Esophagus muscularis mucosa (tissue), 4 donors: ENCODE data around the gene PIK3CG. TPM values are rescaled to one million over a fixed set of nuclear protein-coding genes. Genes with fewer than 3 reads are reported as not detected.
"Not testable (repeated sequence)": the region's sequence is repeated elsewhere in the genome, so short reads cannot be mapped to it uniquely, and the experiment has no call there.

Experiments used
- DNase-seq: peaks from one replicate; pipeline ENCODE4 v3.0.0-alpha.2; 2017; ENCODE audit errors: extremely low spot score
- H3K27ac ChIP-seq, 4 donors: fragments of 200-600 bp; sonication (generic); replicated peaks in 1 of 4; 1 replicate in 3 of 4; 2 replicates in 1 of 4; pipeline ENCODE4 v1.5.1; 2016 to 2019; ENCODE audit warnings: mild to moderate bottlenecking in 1 of 4
- H3K27me3 ChIP-seq, 4 donors: fragments of 200-600 bp; sonication (generic); one replicate each; pipeline versions ENCODE4 v1.5.1 to v1.6.0; 2016 to 2019
- H3K36me3 ChIP-seq, 4 donors: fragments of 200-600 bp; sonication (generic); one replicate each; pipeline ENCODE4 v1.5.1; 2016 to 2019
- H3K4me1 ChIP-seq, 4 donors: fragments of 200-600 bp; sonication (generic); one replicate each; pipeline ENCODE4 v1.5.1; 2016 to 2019
- H3K4me3 ChIP-seq, 4 donors: fragments of 200-600 bp; sonication (generic); 1 replicate in 2 of 4; 2 replicates in 2 of 4; pipeline ENCODE4 v1.5.1; 2016 to 2019; ENCODE audit warnings: mild to moderate bottlenecking in 4 of 4, moderate library complexity in 1 of 4
- H3K9me3 ChIP-seq, 4 donors: fragments of 200-600 bp; sonication (generic); 1 replicate in 3 of 4; 2 replicates in 1 of 4; pipeline ENCODE4 v1.5.1; 2016 to 2019
- EP300 ChIP-seq: sonication (generic); formaldehyde crosslinking; IDR thresholded peaks from one replicate; pipeline ENCODE4 v1.6.1; 2017; ENCODE audit warnings: antibody characterized with exemption
- POLR2A ChIP-seq: fragments of 450-650 bp; IDR thresholded peaks from one replicate; pipeline ENCODE4 v1.6.1; 2017; ENCODE audit warnings: antibody characterized with exemption, moderate library complexity, mild to moderate bottlenecking, low read depth
- POLR2AphosphoS5 ChIP-seq, 2 donors: sonication (generic); formaldehyde crosslinking; IDR thresholded peaks; one replicate each; pipeline ENCODE4 v1.6.1; 2017; ENCODE audit warnings: antibody characterized with exemption in 2 of 2
- WGBS: methylation state at CpG from one replicate; pipeline ENCODE4 v1.1.5; 2018; 5-methylcytosine and 5-hydroxymethylcytosine counted together
- intact Hi-C: fragments of 100-400 bp; cut with DNase I; formaldehyde crosslinking; loops from one replicate; pipeline ENCODE4 v1.15.1; 2023
- total RNA-seq, 4 donors: library from RNA; depleted of rRNA; stranded (reverse); fragments of >200 nt; gene quantifications; one replicate each; pipeline versions ENCODE4 v1.1.0 to v1.2.1, GENCODE V29; 2016
- TF ChIP-seq, protein P1 (sequence below), 3 experiments: fragments of 200-600 bp in 2 of 3; fragments of 450-650 bp in 1 of 3; sonication (generic) in 2 of 3; IDR thresholded peaks; one replicate each; pipeline ENCODE4 v1.5.1; 2017 to 2019; ENCODE audit warnings: antibody characterized with exemption in 3 of 3, mild to moderate bottlenecking in 2 of 3, moderate library complexity in 1 of 3

The PIK3CG gene
- total RNA-seq, 4 donors from 2014 or later, result 1.8 to 3.8 (median 2.7) TPM

DNA sequence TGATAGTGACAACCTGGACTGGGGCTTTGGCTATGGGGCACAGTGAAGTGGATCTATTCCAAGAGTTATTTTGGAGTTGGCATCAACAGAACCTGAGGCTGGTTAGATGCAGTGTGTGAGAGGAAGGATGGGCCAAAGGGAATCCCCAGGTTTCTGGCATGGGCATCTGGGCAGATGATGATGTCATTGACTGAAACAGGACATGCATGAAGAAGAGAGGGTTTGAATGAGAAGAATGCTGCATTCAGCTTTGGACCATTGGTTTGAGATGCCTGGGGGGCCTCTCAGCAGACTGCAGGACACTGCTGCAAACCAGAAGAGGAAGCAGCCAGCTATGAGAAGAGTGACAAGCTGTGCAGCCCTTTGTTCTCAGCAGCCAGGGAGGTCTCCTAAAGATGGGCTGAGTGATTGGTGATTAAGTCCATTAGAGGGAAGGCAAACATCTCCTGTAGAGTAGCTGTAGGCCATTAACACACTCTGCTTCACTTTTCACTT is 23.1 kb upstream of the PIK3CG start:
- Histone ChIP-seq H3K27me3 (no peaks in the 10 kb centered on the region), H3K27ac (no peak overlapping the region), H3K9me3 (no peaks in the 10 kb centered on the region), H3K4me1 (no peaks in the 10 kb centered on the region), H3K4me3 (no peak overlapping the region), H3K36me3 (no peaks in the 10 kb centered on the region)
- peak; percentile 64 for DNase-seq
- TF ChIP-seq POLR2AphosphoS5 (IDR thresholded peaks at IDR 0.05), result no peak
- TF ChIP-seq, protein P1, sequence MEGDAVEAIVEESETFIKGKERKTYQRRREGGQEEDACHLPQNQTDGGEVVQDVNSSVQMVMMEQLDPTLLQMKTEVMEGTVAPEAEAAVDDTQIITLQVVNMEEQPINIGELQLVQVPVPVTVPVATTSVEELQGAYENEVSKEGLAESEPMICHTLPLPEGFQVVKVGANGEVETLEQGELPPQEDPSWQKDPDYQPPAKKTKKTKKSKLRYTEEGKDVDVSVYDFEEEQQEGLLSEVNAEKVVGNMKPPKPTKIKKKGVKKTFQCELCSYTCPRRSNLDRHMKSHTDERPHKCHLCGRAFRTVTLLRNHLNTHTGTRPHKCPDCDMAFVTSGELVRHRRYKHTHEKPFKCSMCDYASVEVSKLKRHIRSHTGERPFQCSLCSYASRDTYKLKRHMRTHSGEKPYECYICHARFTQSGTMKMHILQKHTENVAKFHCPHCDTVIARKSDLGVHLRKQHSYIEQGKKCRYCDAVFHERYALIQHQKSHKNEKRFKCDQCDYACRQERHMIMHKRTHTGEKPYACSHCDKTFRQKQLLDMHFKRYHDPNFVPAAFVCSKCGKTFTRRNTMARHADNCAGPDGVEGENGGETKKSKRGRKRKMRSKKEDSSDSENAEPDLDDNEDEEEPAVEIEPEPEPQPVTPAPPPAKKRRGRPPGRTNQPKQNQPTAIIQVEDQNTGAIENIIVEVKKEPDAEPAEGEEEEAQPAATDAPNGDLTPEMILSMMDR (IDR thresholded peaks at IDR 0.05), result no peak
- no peak for TF ChIP-seq POLR2A
- TF ChIP-seq EP300, result no peak
- intact Hi-C loops, result no loop called here

DNA sequence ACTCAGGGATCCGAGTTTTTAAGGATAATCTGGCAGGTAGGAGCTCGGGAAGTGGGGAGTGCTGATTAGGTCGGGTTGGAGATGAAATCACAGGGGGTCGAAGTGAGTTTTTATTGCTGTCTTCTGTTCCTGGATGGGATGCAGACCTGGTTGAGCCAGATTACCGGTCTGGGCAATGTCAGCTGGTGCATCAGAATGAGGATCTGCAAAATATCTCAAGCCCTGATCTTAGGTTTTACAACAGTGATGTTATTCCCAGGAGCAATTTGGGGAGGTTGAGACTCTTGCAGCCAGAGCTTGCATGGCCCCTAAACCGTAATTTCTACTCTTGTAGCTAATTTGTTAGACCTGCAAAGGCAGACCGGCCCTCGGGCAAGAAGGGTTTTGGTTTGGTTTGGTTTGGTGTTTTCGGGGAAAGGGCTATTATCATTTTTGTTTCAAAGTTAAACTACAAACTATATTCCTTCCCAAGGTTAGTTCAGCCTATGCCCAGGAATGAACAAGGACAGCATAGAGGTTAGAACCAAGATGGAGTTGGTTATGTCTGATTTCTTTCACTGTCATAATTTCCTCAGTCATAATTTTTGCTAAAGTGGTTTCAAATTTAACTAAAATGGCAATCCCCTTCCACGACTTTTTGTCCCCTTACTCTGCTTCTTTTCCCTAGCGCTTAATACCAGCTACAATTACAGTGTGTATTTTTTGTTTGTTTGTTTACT is 20.6 kb upstream of the PIK3CG start:
- 88% methylated on average over 11 of the region's 11 CpGs for WGBS
- intact Hi-C loops, result no loop called here
- Histone ChIP-seq H3K9me3 (no peaks in the 10 kb centered on the region), H3K27me3 (no peaks in the 10 kb centered on the region), H3K4me3 (no peak overlapping the region), H3K36me3 (no peaks in the 10 kb centered on the region), H3K4me1 (no peaks in the 10 kb centered on the region), H3K27ac (no peak overlapping the region)
- TF ChIP-seq POLR2A (no peak), POLR2AphosphoS5 (IDR thresholded peaks at IDR 0.05) (no peak), EP300 (no peak)
- TF ChIP-seq, protein P1 (IDR thresholded peaks at IDR 0.05), result no peak
- DNase-seq, result peak; percentile 47

- intact Hi-C loops, result no loop called here
- DNase-seq, result no peak
- TF ChIP-seq EP300 (no peak), POLR2A (no peak), POLR2AphosphoS5 (IDR thresholded peaks at IDR 0.05) (no peak)
- TF ChIP-seq, protein P1 (IDR thresholded peaks at IDR 0.05), result no peak
These were observed 17.0 kb upstream of the PIK3CG start for GRCh38 chr7:106848049-106848448.

GRCh38 chr7:106848851-106849442 is 16.1 kb upstream of the PIK3CG start:
- intact Hi-C loops, result no loop called here
- TF ChIP-seq EP300 (no peak), POLR2AphosphoS5 (IDR thresholded peaks at IDR 0.05) (no peak), POLR2A (no peak)
- TF ChIP-seq, protein P1 (IDR thresholded peaks at IDR 0.05), result no peak
- Histone ChIP-seq H3K27me3 (no peaks in the 10 kb centered on the region), H3K9me3 (no peaks in the 10 kb centered on the region), H3K36me3 (no peaks in the 10 kb centered on the region), H3K4me3 (no peak overlapping the region), H3K27ac (no peak overlapping the region), H3K4me1 (no peaks in the 10 kb centered on the region)
- WGBS, result 95% methylated on average over 1 of the region's 1 CpG
- peak; percentile 60 for DNase-seq

More at GRCh38 chr7:106848049-106848448, 17.0 kb upstream of the PIK3CG start:
- no peaks in the 10 kb centered on the region for H3K36me3 ChIP-seq
- H3K9me3 ChIP-seq, result no peaks in the 10 kb centered on the region
- no peak overlapping the region for H3K4me3 ChIP-seq
- H3K27me3 ChIP-seq, result no peaks in the 10 kb centered on the region
- WGBS, result 89% methylated on average over 1 of the region's 1 CpG
- no peak overlapping the region for H3K27ac ChIP-seq
- no peaks in the 10 kb centered on the region for H3K4me1 ChIP-seq

DNA sequence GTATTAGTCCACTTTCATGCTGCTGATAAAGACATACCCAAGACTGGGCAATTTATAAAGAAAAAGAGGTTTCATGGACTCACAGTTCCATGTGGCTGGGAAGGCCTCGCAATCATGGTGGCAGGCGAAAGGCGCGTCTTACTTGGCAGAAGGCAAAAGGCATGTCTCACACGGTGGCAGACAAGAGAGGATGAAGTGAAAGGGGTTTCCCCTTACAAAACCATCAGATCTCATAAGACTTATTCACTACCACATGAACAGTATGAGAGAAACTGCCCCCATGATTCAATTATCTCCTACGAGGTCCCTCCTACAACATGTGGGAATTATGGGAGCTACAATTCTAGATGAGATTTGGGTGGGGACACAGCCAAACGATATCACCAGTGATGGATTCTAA is 13.4 kb upstream of the PIK3CG start:
- intact Hi-C loops, H3K36me3 ChIP-seq, H3K4me3 ChIP-seq, H3K9me3 ChIP-seq, H3K4me1 ChIP-seq, H3K27ac ChIP-seq, H3K27me3 ChIP-seq: not testable (repeated sequence)
- WGBS, result 94% methylated on average over 7 of the region's 7 CpGs
- DNase-seq, result peak; percentile 53
